Right lung (tissue), 10 donors: ENCODE data around the gene C11orf71. TPM values are rescaled to one million over a fixed set of nuclear protein-coding genes. Genes with fewer than 3 reads are reported as not detected.

Experiments
- DNase-seq, 2 donors: peaks; one replicate each; pipeline ENCODE4 v3.0.0-alpha.2; 2013
- long read RNA-seq, 8 donors: transcript quantifications; one replicate each; lab custom pipeline, GENCODE V29; 2026
- polyA plus RNA-seq, 5 donors: library from polyadenylated mRNA; unstranded; fragments of 120-200 nt; gene quantifications; one replicate each; pipeline versions ENCODE4 v1.2.1 to v1.2.3, GENCODE V29; 2013; ENCODE audit warnings: inconsistent platforms in 1 of 5, low replicate concordance in 1 of 5; ENCODE audit not compliant: insufficient read length in 5 of 5, insufficient read depth in 1 of 5

Gene C11orf71
- 10 to 100 TPM in 3 of 5 donors, 1 to 10 TPM in 2; 9.3 to 10.4 (median 10.3) TPM for polyA plus RNA-seq
- long read RNA-seq, donor 1, transcript C11orf71-202 (1 exons, 1,980 nt): major isoform, 27 of 27 reads
- long read RNA-seq, donor 1, partial matches to known transcripts: 0 of 27 reads
- long read RNA-seq, donor 1, other reads (novel, unspliced or antisense): 0 of 27 reads
- long read RNA-seq, donor 2, transcript C11orf71-202 (1 exons, 1,980 nt): major isoform, 15 of 15 reads
- long read RNA-seq, donor 2, partial matches to known transcripts: 0 of 15 reads
- long read RNA-seq, donor 2, other reads (novel, unspliced or antisense): 0 of 15 reads
- long read RNA-seq, donor 3, transcript C11orf71-202 (1 exons, 1,980 nt): major isoform, 24 of 24 reads
- long read RNA-seq, donor 3, partial matches to known transcripts: 0 of 24 reads
- long read RNA-seq, donor 3, other reads (novel, unspliced or antisense): 0 of 24 reads
- long read RNA-seq, donor 4, transcript C11orf71-202 (1 exons, 1,980 nt): major isoform, 14 of 14 reads
- long read RNA-seq, donor 4, partial matches to known transcripts: 0 of 14 reads
- long read RNA-seq, donor 4, other reads (novel, unspliced or antisense): 0 of 14 reads
- long read RNA-seq, donor 5, transcript C11orf71-202 (1 exons, 1,980 nt): major isoform, 17 of 17 reads
- long read RNA-seq, donor 5, partial matches to known transcripts: 0 of 17 reads
- long read RNA-seq, donor 5, other reads (novel, unspliced or antisense): 0 of 17 reads
- long read RNA-seq, donor 6, transcript C11orf71-202 (1 exons, 1,980 nt): major isoform, 23 of 23 reads
- long read RNA-seq, donor 6, partial matches to known transcripts: 0 of 23 reads
- long read RNA-seq, donor 6, other reads (novel, unspliced or antisense): 0 of 23 reads
- long read RNA-seq, donor 7, transcript C11orf71-202 (1 exons, 1,980 nt): major isoform, 19 of 95 reads
- long read RNA-seq, donor 7, partial matches to known transcripts: 49 of 95 reads
- long read RNA-seq, donor 7, other reads (novel, unspliced or antisense): 27 of 95 reads
- long read RNA-seq, donor 8, transcript C11orf71-202 (1 exons, 1,980 nt): major isoform, 9 of 23 reads
- long read RNA-seq, donor 8, partial matches to known transcripts: 5 of 23 reads
- long read RNA-seq, donor 8, other reads (novel, unspliced or antisense): 9 of 23 reads

GRCh38 chr11:114400216-114400914 lies at the start of gene C11orf71, which contains the start of gene RBM7:
Gene C11orf71, minus strand, starts transcription at chr11:114400511. Its CDS starts 180 bp downstream, at chr11:114400331.
Gene RBM7, plus strand, starts transcription at chr11:114400666. Its CDS starts 6 bp downstream, at chr11:114400672.
- peak; percentile 98 for DNase-seq

- DNase-seq: no peak
These were observed 49.5 kb upstream of the C11orf71 start for GRCh38 chr11:114449845-114450244.

- no peak for DNase-seq
These were observed 48.6 kb upstream of the C11orf71 start for GRCh38 chr11:114448749-114449482.

GRCh38 chr11:114447892-114448291 lies 47.6 kb upstream of the C11orf71 start:
- no peak for DNase-seq

GRCh38 chr11:114447444-114447843 lies 47.1 kb upstream of the C11orf71 start:
- DNase-seq: no peak

GRCh38 chr11:114442536-114442935 lies 42.2 kb upstream of the C11orf71 start:
- DNase-seq: no peak

GRCh38 chr11:114441921-114442320 lies 41.6 kb upstream of the C11orf71 start:
- DNase-seq: no peak

GRCh38 chr11:114440971-114441763 lies 40.9 kb upstream of the C11orf71 start:
- DNase-seq: no peak

GRCh38 chr11:114440121-114440860 lies 40.0 kb upstream of the C11orf71 start:
- DNase-seq: peak; percentile 13 to 32

- peak; percentile 88 to 91 for DNase-seq
These were observed 39.2 kb upstream of the C11orf71 start, which contains the start of gene REXO2 for GRCh38 chr11:114439229-114440120. Gene REXO2, plus strand, starts transcription at chr11:114439467. Its CDS starts 62 bp downstream, at chr11:114439529.

GRCh38 chr11:114438303-114438702 lies 38.0 kb upstream of the C11orf71 start:
- peak in 1 of 2 donors; percentile 17 for DNase-seq

- no peak for DNase-seq
These were observed 33.1 kb upstream of the C11orf71 start for GRCh38 chr11:114433376-114433775.

GRCh38 chr11:114432893-114433292 lies 32.6 kb upstream of the C11orf71 start:
- no peak for DNase-seq

- no peak for DNase-seq
These were observed 30.0 kb upstream of the C11orf71 start for GRCh38 chr11:114430290-114430689.

GRCh38 chr11:114426280-114426679 lies 26.0 kb upstream of the C11orf71 start:
- no peak for DNase-seq

- DNase-seq: no peak
These were observed 16.2 kb upstream of the C11orf71 start for GRCh38 chr11:114416441-114416961.

- DNase-seq: no peak
These were observed 13.6 kb upstream of the C11orf71 start for GRCh38 chr11:114413958-114414357.
